SIG-M5 (cell line): ENCODE data around the gene GSTM1.
"Not testable (repeated sequence)": the region's sequence is repeated elsewhere in the genome, so short reads cannot be mapped to it uniquely, and the experiment has no call there.

Source experiments
- DNase-seq: peaks from one replicate; lab custom pipeline; 2025; lab: John Stamatoyannopoulos, UW

GSTM1 gene

GRCh38 chr1:109697861-109698260 is 10.2 kb downstream of the GSTM1 start:
- DNase-seq = not testable (repeated sequence)

DNA sequence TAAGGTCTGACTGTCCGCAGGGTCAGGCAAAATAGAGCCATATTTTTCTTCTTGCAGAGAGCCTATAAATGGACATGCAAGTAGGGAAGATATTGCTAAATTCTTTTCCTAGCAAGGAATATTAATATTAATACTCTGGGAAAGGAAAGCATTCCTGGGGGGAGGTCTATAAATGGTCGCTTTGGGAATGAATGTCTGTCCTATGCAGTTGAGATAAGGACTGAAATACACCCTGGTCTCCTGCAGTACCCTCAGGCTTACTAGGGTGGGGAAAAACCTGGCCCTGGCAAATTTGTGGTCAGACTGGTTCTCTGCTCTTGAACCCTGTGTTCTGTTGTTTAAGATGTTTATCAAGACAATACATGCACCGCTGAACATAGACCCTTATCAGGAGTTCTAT is 15.3 kb downstream of the GSTM1 start:
- DNase-seq = not testable (repeated sequence)

DNA sequence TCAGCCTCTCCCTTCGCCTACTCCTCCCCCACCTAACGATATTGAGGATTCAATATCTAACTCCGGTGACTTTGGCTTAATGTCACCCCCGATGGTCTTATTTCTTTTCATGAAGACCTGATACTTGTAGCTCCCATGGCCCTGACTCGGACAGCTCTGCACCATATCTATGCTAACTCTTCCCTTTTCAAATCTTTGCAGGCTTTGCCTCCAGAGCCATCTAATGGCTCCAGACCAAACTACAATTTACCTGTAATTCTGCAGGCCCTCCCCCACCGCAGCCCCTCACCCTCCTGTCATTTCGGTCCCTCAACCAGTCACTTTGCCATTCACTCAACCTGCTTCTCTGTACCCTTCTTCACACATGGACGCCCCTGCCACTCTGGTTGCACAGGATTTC is 16.6 kb downstream of the GSTM1 start:
- DNase-seq = no peak

DNA sequence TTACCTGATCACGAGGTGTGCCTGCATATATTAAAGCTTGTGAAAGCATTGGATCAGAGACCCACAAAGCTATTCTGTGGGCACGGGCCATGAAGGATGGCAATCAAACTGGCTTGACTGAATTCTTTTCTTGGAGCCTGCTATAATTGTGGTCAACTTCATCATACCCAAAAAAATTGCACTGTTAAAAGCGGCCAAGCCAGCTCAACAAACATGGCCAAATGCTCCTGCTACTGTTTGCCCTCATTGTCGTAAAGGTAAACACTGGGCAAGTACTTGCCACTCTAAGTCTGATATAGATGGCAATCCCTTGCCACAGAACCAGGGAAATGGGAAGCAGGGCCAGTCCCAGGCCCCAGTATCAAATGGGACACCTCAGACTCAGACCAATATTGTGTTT is 17.8 kb downstream of the GSTM1 start:
- DNase-seq = no peak

GRCh38 chr1:109708949-109709348 is 21.3 kb downstream of the GSTM1 start:
- not testable (repeated sequence) for DNase-seq

DNA sequence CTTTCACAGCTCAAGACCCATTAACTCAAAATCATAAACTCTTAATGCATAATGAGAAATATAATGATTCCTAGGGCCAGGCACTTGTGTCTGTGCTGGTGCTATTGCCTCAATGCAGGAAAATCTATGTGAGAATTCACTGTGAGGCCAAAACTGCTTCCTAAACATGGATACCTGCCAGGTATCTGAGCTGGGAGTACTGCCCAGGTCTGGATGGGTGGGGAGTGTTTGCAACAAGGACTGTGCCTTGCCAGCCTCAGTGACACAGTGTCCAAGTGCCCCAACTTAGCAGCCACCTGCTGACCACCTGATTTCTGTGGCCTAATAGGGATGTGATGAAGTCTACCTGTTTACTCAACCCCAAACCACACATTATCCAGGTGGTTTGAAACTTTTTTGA is 22.2 kb downstream of the GSTM1 start:
- DNase-seq = not testable (repeated sequence)

GRCh38 chr1:109711593-109712320 is 24.1 kb downstream of the GSTM1 start, which contains the start of gene GSTM5:
GSTM5 (plus strand) TSS chr1:109712251; CDS start chr1:109712313, 62 bp downstream.
- DNase-seq = not testable (repeated sequence)

DNA sequence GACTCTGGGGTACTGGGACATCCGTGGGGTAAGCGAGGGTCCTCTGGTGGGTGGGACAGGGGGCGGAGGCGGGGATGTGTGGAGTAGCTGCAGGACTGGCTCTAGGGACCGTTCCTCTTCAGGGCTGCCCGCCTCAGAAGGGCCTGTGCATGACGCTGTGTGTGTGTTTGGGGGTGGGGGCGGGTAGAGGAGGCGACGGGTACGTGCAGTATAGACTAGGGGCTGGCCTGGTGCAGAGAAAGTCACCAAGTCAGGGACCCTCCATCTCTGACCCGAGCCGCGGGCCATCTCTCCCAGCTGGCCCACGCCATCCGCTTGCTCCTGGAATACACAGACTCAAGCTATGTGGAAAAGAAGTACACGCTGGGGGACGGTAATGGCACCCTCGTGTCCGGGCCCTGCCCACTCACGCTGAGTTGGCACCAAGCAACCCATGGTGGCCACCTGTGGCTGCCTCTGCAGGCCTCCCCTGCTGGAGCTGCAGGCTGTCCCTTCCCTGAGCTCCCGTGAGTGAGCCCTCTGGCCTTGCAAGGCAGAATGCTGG is 24.8 kb downstream of the GSTM1 start:
- DNase-seq = no peak

- DNase-seq = no peak
These were observed 26.0 kb downstream of the GSTM1 start for GRCh38 chr1:109713636-109714035.

GRCh38 chr1:109714661-109715372 is 27.2 kb downstream of the GSTM1 start:
- DNase-seq = no peak

DNA sequence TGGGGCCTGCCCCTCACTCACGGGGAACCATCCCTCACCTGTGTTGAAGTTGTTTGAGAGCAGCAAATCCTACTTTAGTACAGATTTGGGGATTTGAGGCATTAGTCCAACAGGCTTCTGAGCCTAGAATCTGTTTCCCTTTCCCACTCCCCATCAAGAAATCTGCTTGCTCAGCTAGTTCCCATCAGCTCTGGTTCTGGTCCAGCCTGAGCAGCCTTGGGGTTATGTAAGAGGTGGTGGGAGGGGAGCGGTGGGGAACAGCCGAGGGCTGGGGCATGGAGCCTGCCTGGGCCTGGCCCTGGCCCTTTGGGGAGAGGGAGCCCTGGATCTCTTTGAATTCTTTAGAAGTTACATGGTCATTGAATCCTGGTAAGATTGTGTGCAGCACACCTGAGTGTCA is 28.5 kb downstream of the GSTM1 start:
- DNase-seq = no peak

- no peak for DNase-seq
These were observed 29.0 kb downstream of the GSTM1 start for GRCh38 chr1:109716570-109717090.

DNA sequence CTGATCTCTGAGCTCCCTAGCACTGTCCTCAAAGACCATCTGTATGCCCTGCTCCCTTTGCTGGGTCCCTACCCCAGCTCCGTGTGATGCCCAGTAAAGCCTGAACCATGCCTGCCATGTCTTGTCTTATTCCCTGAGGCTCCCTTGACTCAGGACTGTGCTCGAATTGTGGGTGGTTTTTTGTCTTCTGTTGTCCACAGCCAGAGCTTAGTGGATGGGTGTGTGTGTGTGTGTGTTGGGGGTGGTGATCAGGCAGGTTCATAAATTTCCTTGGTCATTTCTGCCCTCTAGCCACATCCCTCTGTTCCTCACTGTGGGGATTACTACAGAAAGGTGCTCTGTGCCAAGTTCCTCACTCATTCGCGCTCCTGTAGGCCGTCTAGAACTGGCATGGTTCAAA is 30.1 kb downstream of the GSTM1 start:
- DNase-seq = no peak

DNA sequence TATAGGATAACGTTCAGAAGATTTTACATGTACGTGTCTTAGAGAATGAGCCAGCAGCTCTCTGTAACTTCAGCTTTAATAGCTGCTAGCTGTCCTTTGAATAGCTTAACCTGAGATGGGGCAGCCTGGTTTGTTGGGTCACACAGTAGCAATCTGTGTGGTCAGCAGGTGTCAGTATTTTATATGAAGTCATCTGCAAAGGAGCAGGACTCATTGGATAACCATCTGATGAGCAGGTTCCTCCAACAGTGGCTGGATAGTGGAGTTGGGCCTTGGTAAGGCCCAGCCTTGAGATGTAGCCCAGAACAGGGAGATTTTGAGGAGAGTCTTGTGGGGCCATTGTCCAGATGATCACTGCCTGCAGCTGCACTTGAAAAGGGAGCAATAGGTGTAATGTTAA is 30.9 kb downstream of the GSTM1 start:
- DNase-seq = no peak

DNA sequence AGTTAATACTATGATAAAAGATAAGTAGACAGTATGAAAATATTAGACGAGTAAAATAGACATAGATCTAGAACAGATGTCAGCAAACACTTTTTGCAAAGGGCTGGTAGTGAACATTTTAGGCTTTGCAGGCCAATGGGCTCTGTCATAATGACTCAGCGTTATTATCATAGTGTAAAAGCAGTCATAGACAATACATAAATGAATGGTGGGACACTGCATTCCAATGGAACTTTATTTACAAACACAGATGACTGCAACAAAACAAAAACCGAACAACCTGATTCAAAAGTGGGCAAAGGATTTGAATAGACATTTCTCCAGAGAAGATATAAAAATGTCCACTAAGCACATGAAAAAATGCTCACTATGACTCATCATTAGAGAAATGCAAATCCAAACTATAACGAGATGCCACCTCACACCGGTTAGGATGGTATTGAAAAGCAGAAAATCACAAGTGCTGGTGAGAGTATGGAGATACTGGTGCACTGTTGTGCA is 31.8 kb downstream of the GSTM1 start:
- no peak for DNase-seq

DNA sequence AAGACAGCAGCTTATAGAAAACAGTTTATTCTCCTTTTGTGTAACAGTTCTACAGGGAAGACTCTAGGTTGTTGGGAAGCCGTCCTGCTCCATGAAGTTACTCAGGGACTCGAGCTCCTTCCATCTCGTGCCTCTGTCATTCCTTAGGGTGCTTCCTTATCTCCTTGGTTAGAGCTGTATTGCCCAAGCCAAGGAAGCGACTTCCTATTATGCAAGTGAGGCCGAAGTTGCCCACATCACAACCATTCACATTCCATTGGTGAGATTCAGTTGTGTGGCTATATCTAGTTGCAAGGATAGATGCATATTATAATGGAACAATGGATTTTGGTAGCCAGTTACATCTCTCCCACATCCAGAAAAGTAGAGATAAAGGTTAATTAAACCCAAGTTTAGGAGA is 33.4 kb downstream of the GSTM1 start:
- DNase-seq = no peak

DNA sequence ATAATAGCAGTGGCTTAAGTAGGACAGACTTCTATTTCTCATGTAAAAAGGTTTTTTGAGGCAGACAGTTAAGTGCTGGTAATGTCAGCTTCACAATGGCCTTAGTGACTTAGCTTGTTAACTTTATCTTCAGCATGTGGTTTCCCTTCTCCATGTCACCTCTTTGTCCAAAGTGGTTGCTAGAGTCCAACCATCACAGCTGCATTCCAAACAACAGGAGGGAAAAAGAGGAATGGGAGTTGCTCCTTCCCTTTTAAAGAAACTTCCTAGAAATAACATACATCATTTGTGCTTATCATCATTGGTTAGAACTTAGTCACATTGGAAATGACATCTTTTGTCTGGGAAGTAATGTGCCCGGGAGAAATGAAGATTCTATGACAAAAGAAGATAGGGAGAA is 34.4 kb downstream of the GSTM1 start:
- no peak for DNase-seq

- no peak for DNase-seq
These were observed 35.5 kb downstream of the GSTM1 start for GRCh38 chr1:109722908-109723691.

- DNase-seq = no peak
These were observed 37.3 kb downstream of the GSTM1 start for GRCh38 chr1:109724933-109725332.

- DNase-seq = no peak
These were observed 37.9 kb downstream of the GSTM1 start for GRCh38 chr1:109725510-109725909.

GRCh38 chr1:109726007-109726406 is 38.4 kb downstream of the GSTM1 start:
- DNase-seq = no peak
